ENCODE data around the gene SLC29A2. TPM values are rescaled to one million over a fixed set of nuclear protein-coding genes. Genes with fewer than 3 reads are reported as not detected.

Gene SLC29A2
- total and polyA plus RNA-seq, 7 donors: 14.9 to 94.1 (median 56.8) TPM

GRCh38 chr11:66346476-66347424 is 24.8 kb downstream of the SLC29A2 start:
- intact Hi-C loops (cut with DNase I): loop anchor here in 1 of 2 donors (5.0 kb wide), 1 partner anchor 41 kb away; no protein-coding TSS in a partner anchor
- peak in 2 of 4 donors; percentile 25 to 29 for ATAC-seq
- DNase-seq: peak in 1 of 2 donors; percentile 61

DNA sequence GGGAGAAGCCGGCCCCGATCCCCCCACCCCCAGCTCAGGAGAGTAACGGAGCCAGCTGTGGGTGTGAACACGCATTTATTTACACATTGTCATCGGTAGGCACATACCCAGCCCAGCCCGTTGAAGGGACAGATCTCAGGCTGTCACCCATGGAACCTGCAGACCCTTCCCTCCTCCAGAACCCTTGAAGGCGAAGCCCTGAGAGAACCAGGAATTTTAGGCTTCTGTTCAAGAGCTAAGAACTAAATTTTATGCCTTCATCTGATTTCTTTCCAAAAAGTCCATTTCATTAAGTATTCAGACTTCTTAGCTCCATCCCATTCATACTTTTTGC is 26.3 kb downstream of the SLC29A2 start:
- 1 to 5% (median 3%) methylated on average over 7 of the region's 7 CpGs for WGBS, 3 donors
- DNase-seq: no peak
- H3K4me3 ChIP-seq: peak overlapping the region; percentile 94
- no peak for TF ChIP-seq CTCF (IDR thresholded peaks at IDR 0.05)
- no peaks in the 10 kb centered on the region for H3K9me3 ChIP-seq
- peaks cover 27% of the 10 kb centered on the region for H3K4me1 ChIP-seq
- H3K27ac ChIP-seq: peak overlapping the region; percentile 87
- H3K36me3 ChIP-seq (ENCODE audit: insufficient read depth in 1 of 2, low read depth in 1 of 2): peaks cover 0 to 25% of the 10 kb centered on the region in 2 donors
- peak in 3 of 4 donors; percentile 1 to 20 (median 4) for ATAC-seq
- intact Hi-C loops (cut with DNase I): loop anchor here in 1 of 2 donors (5.0 kb wide), 1 partner anchor 42 kb away; no protein-coding TSS in a partner anchor
- H3K27me3 ChIP-seq (ENCODE audit: insufficient read depth in 3 of 3, low read length in 2 of 3): no peaks in the 10 kb centered on the region

More at GRCh38 chr11:66346476-66347424, 24.8 kb downstream of the SLC29A2 start:
- TF ChIP-seq CTCF (IDR thresholded peaks at IDR 0.05): no peak
- Histone ChIP-seq H3K36me3 (ENCODE audit: insufficient read depth in 1 of 2, low read depth in 1 of 2) (peaks cover 0 to 10% of the 10 kb centered on the region in 2 donors), H3K4me3 (peak overlapping the region; percentile 94), H3K27me3 (ENCODE audit: insufficient read depth in 3 of 3, low read length in 2 of 3) (no peaks in the 10 kb centered on the region), H3K4me1 (peaks cover 27% of the 10 kb centered on the region), H3K27ac (peak overlapping the region; percentile 88), H3K9me3 (no peaks in the 10 kb centered on the region)
- 23 to 26% (median 26%) methylated on average over 61 to 68 of the region's 68 CpGs for WGBS, 3 donors

DNA sequence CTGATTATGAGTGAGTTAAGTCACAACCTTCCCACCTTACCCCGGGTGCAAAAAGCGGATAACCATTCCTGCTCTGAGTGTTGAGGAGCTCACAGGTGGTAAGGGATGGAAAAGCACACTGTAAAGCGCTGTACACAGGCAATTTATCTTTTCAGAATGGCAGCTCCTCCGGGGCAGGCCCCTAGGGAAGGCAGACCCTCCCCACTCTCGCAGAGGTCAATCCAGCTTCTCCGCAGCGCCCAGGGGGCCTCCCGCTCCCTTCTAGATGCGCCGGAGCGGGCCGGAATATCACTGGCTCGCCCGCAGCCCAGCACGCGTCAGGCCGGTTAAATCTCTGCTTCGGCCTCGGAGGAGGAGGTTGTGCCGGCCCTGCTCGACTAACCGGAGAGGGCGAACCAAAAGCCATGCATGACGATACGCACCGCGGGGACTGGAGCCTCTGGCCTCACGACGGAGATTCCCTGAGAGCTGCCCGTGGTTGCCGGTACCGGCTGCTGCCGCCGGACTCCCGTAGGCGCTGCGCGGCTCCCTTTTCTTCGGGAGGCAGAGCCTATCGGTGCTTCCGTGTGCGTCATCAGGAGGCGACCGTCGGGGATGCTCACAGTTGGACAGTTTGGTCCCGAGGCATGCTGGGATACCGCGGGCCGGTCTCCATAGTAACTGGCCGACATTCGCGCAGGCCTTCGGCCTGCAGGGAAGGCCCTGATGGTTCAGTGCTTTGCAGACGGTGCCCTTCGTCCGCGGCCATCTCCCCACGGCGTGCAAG is 26.8 kb downstream of the SLC29A2 start, which contains the start of gene BRMS1:
BRMS1 (minus strand) TSS at position 555 of the 766 bp plus-strand sequence. CDS start 2,870 bp downstream, outside the sequence.
- peak; percentile 28 for TF ChIP-seq CTCF (IDR thresholded peaks at IDR 0.05)
- H3K36me3 ChIP-seq (ENCODE audit: insufficient read depth in 1 of 2, low read depth in 1 of 2): peaks cover 0 to 30% of the 10 kb centered on the region in 2 donors
- peak within 1 kb of the TSS; percentile 94 for H3K4me3 ChIP-seq
- H3K27ac ChIP-seq: peak within 1 kb of the TSS; percentile 87
- no peaks in the 10 kb centered on the region for H3K9me3 ChIP-seq
- H3K27me3 ChIP-seq (ENCODE audit: insufficient read depth in 3 of 3, low read length in 2 of 3): no peaks in the 10 kb centered on the region
- intact Hi-C loops (cut with DNase I): loop anchor here in 1 of 2 donors (5.0 kb wide), 1 partner anchor 43 kb away; no protein-coding TSS in a partner anchor
- DNase-seq (peak; percentile 99), ATAC-seq (peak; percentile 84 to 88 (median 87))
- peaks cover 27% of the 10 kb centered on the region for H3K4me1 ChIP-seq
- 0% methylated on average over 54 to 59 of the region's 59 CpGs for WGBS, 3 donors

GRCh38 chr11:66343176-66343575 is 28.4 kb downstream of the SLC29A2 start:
- DNase-seq (peak; percentile 3 to 5), ATAC-seq (no peak)
- peaks cover 0 to 46% of the 10 kb centered on the region in 2 donors for H3K36me3 ChIP-seq (ENCODE audit: insufficient read depth in 1 of 2, low read depth in 1 of 2)
- H3K4me1 ChIP-seq: peaks cover 27% of the 10 kb centered on the region
- H3K27me3 ChIP-seq (ENCODE audit: insufficient read depth in 3 of 3, low read length in 2 of 3): no peaks in the 10 kb centered on the region
- no peaks in the 10 kb centered on the region for H3K9me3 ChIP-seq
- WGBS, 3 donors: 85 to 87% (median 87%) methylated on average over 8 of the region's 8 CpGs
- no peak overlapping the region for H3K27ac ChIP-seq
- no peak overlapping the region for H3K4me3 ChIP-seq
- no peak for TF ChIP-seq CTCF (IDR thresholded peaks at IDR 0.05)
- intact Hi-C loops (cut with DNase I): no loop called here
